Measurements from ENCODE around the gene TMEM120A. TPM values are rescaled to one million over a fixed set of nuclear protein-coding genes. Genes with fewer than 3 reads are reported as not detected.

TMEM120A gene
- total RNA-seq, 1 donor from 2014 or later: 163 TPM

GRCh38 chr7:75971961-75972763 is 22.2 kb downstream of the TMEM120A start:
- TF ChIP-seq CTCF (IDR thresholded peaks at IDR 0.05; ENCODE audit: borderline replicate concordance): peak; percentile 51
- Histone ChIP-seq H3K27ac (replicated peaks) (peak overlapping the region; percentile 86), H3K4me3 (peak overlapping the region; percentile 12), H3K9me3 (replicated peaks) (no peaks in the 10 kb centered on the region), H3K4me1 (peaks cover 61% of the 10 kb centered on the region), H3K36me3 (peaks cover 21% of the 10 kb centered on the region), H3K27me3 (ENCODE audit: low read depth) (no peaks in the 10 kb centered on the region)
- DNase-seq: peak; percentile 74
- intact Hi-C loops (cut with micrococcal nuclease): no loop called here

DNA sequence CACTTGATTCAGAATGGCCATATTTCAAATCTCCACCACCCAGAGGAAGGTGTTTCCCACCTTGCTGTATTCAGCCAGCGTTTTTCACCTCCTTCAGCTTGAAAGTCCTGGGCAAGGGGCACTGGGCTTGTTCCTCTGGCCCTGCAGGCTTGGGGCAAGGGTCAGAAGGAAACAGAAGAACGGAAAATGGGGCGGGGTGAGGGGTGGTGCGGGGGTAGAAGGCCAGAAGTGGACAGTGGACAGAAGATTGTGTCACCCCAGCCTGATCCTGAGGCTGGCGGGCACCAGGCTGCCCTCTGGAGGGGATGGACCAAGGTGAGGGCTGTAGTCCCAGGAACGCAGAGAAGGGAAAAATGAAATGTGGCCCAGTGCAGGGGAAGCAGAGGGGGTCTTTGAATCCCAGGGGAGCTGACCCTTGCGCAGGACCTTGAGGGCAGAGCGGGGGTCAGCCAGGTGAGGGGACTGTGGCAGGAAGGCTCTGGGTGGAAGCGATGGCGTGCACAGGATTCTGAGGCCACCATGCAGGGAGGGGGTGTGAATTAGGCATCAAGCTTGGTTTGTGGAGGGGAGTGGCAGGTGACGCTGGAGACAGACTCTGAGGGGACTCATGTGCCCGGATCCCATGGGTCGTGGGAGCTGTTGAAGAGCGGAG is 23.0 kb downstream of the TMEM120A start:
- H3K36me3 ChIP-seq: peaks cover 21% of the 10 kb centered on the region
- TF ChIP-seq CTCF (IDR thresholded peaks at IDR 0.05; ENCODE audit: borderline replicate concordance): no peak
- H3K27ac ChIP-seq (replicated peaks): peak overlapping the region; percentile 86
- H3K27me3 ChIP-seq (ENCODE audit: low read depth): no peaks in the 10 kb centered on the region
- intact Hi-C loops (cut with micrococcal nuclease): no loop called here
- no peak for DNase-seq
- peaks cover 67% of the 10 kb centered on the region for H3K4me1 ChIP-seq
- H3K4me3 ChIP-seq: no peak overlapping the region
- no peaks in the 10 kb centered on the region for H3K9me3 ChIP-seq (replicated peaks)

- H3K4me3 ChIP-seq: no peak overlapping the region
- DNase-seq: no peak
- H3K4me1 ChIP-seq: peaks cover 82% of the 10 kb centered on the region
- H3K27me3 ChIP-seq (ENCODE audit: low read depth): no peaks in the 10 kb centered on the region
- intact Hi-C loops (cut with micrococcal nuclease): no loop called here
- no peak for TF ChIP-seq CTCF (IDR thresholded peaks at IDR 0.05; ENCODE audit: borderline replicate concordance)
- peaks cover 24% of the 10 kb centered on the region for H3K36me3 ChIP-seq
- H3K9me3 ChIP-seq (replicated peaks): no peaks in the 10 kb centered on the region
- H3K27ac ChIP-seq (replicated peaks): peak overlapping the region; percentile 89
These were observed 24.5 kb downstream of the TMEM120A start for GRCh38 chr7:75969704-75970498.

- peaks cover 23% of the 10 kb centered on the region for H3K36me3 ChIP-seq
- intact Hi-C loops (cut with micrococcal nuclease): no loop called here
- peak overlapping the region; percentile 34 for H3K4me3 ChIP-seq
- DNase-seq: no peak
- H3K27ac ChIP-seq (replicated peaks): peak overlapping the region; percentile 89
- peaks cover 84% of the 10 kb centered on the region for H3K4me1 ChIP-seq
- no peak for TF ChIP-seq CTCF (IDR thresholded peaks at IDR 0.05; ENCODE audit: borderline replicate concordance)
- H3K9me3 ChIP-seq (replicated peaks): no peaks in the 10 kb centered on the region
- H3K27me3 ChIP-seq (ENCODE audit: low read depth): no peaks in the 10 kb centered on the region
These were observed 25.2 kb downstream of the TMEM120A start for GRCh38 chr7:75969182-75969581.

DNA sequence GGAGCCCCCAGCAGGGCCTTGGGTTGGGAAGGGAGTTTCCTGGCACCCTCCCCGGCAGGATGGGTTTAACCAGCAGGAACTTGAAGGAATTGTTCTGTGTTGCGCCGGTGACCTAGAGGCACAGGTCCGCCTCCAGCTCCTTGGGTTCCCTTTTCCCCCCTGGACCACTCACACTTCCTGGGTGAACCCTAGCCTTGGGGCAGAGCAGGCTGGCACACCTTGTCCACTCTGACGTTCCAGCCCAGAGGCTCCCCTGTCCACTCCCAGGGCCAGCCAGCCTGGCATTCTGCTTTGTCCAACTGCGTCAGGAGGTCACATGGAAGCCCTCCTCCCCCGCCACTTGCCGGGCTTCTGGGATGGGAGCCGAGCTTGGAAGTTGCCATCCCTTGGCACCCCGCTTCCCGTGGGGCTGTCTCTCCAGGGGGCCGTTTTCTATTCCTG is 25.8 kb downstream of the TMEM120A start:
- peak overlapping the region; percentile 89 for H3K27ac ChIP-seq (replicated peaks)
- H3K36me3 ChIP-seq: peaks cover 17% of the 10 kb centered on the region
- DNase-seq: no peak
- no peaks in the 10 kb centered on the region for H3K27me3 ChIP-seq (ENCODE audit: low read depth)
- no peak for TF ChIP-seq CTCF (IDR thresholded peaks at IDR 0.05; ENCODE audit: borderline replicate concordance)
- intact Hi-C loops (cut with micrococcal nuclease): no loop called here
- peak overlapping the region; percentile 34 for H3K4me3 ChIP-seq
- peaks cover 90% of the 10 kb centered on the region for H3K4me1 ChIP-seq
- H3K9me3 ChIP-seq (replicated peaks): no peaks in the 10 kb centered on the region
